HG02840 (cell line): ENCODE measurements around the gene SPATA2L.

Source experiments
- ATAC-seq: cut with Tn5 transposase; IDR thresholded peaks from one replicate; pipeline ENCODE4 v1.9.1; 2021; ENCODE audit warnings: mild to moderate bottlenecking, moderate library complexity, moderate number of reproducible peaks; ENCODE audit not compliant: unreplicated experiment, low FRiP score

SPATA2L gene

DNA sequence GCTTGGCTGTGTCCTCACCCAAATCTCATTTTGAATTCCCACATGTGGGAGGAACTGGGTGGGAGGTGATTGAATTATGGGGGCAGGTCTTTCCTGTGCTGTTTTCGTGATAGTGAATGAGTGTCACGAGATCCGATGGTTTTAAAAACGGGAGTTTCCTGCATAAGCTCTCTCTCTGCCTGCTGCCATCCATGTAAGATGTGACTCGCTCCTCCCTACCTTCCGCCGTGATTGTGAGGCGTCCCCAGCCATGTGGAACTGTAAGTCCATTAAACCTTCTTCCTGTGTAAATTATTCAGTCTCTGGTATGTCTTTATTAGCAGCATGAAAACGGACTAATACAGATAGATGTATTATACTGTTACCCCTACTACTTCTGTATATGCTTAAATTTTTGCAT lies 40.3 kb downstream of the SPATA2L start:
- ATAC-seq: no peak

- no peak for ATAC-seq
Measured at GRCh38 chr16:89660146-89660545, 41.4 kb downstream of the SPATA2L start.

DNA sequence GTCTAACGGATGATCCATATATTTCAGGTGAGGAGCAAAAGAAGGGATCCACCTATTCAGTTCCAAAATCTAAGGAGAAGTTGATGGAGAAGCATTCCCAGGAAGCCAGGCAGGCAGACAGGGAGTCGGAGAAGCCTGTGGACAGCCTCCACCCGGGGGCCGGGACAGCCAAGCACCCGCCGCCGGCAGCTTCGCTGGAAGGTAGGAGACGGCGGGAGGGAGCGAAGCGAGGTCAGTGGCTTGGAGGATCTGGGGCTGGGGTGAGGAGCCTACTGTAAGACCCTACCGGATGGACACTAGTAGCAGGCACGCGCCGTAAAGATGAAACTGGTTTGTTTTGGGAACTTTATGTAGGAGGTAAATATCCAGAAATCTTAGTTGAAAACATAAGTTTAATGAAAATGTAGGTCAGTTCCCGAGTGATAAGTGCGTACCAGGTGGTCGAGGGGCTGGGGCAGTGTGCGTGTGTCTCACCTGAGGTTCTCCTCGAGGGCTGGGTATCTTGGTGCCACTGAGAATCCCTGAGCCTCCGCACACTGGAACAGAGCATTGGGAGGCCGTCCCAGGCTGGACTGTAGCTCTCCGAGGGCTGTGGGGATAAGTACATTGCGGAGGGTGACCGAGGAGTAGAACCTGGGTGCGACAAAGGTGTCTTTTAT lies 43.2 kb downstream of the SPATA2L start:
- no peak for ATAC-seq

GRCh38 chr16:89657442-89658220 lies 43.9 kb downstream of the SPATA2L start, which contains the start of the genes CHMP1A and SPATA33:
Gene CHMP1A, minus strand, starts transcription at chr16:89657708. Its CDS starts 120 bp downstream, at chr16:89657588.
Gene SPATA33, plus strand, starts transcription at chr16:89657836. Its CDS starts 76 bp downstream, at chr16:89657912.
- ATAC-seq: peak; percentile 92

- ATAC-seq: no peak
Measured at GRCh38 chr16:89656435-89657121, 44.9 kb downstream of the SPATA2L start.

- ATAC-seq: no peak
Measured at GRCh38 chr16:89655062-89655643, 46.4 kb downstream of the SPATA2L start.

DNA sequence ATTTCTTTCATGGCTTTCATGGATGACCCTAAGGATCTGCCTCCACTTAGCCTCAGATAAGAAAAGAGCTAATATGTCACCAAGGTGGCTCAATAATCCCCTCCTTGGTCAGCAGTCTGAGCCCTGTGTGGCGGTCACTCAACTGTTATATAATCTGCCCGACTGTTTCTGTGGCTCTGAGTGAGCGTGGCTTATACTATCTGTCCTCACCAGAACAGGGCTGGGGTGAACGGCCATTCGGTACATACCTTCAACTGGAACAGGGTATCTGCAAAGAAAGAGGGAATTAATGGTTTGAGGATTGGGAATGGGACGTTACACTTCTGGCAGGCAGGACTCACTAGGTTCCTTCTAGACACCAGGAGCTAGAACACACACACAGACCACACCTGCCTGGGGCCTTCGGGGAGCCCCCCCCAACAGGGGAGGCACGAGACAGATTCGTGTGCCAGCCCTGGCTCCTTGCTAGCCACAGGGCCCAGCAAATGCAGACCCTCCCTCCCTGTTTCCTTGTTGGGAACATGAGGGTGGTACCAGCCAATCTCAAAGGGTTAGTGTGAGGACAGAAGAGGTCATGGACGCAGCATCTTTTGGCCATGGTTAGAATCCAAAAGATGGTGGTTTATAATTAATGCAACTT lies 47.7 kb downstream of the SPATA2L start:
- ATAC-seq: no peak

GRCh38 chr16:89651584-89651983 lies 49.9 kb downstream of the SPATA2L start:
- no peak for ATAC-seq

GRCh38 chr16:89646906-89647305 lies 54.6 kb downstream of the SPATA2L start:
- no peak for ATAC-seq
